ENCODE data around the gene CUL4A. TPM values are rescaled to one million over a fixed set of nuclear protein-coding genes. Genes with fewer than 3 reads are reported as not detected.

Gene CUL4A
- total and polyA plus RNA-seq, 4 donors: 19.7 to 69.8 (median 48.4) TPM

DNA sequence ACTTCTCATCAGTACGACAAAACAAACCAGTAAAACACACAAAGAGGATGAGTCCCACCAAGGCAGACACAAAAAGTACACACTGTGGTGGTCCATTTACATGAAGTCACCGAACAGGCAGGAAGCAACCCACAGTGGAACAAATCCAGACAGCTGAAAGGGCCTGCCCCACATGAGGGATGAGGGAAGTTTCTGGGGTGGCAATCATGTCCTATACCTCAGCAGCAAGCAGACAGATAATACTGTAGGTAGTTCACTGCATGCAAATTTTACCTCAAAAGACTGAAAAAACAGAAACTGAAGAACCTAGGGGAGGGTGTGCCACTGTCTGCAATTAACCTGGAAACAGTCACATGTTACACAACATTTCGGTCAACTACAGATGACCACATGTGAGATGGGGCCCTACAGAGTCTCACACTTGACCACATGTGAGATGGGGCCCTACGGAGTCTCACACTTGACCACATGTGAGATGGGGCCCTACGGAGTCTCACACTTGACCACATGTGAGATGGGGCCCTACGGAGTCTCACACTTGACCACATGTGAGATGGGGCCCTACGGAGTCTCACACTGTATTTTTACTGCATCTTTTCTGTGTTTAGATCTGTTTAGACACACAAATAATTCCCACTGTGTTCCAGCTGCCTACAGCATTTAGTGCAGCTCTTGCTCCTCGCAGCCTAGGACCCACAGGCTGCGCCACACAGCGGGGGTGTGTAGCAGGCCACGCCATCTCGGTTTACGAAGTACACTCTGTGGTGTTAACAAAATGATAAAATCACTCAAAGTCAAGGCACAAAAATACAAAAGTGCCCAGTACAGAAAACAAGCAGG is 23.1 kb upstream of the CUL4A start:
- Histone ChIP-seq H3K4me3 (ENCODE audit: low read length in 2 of 2) (no peak overlapping the region), H3K27ac (ENCODE audit: low read depth in 1 of 2, low read length in 2 of 2) (no peak overlapping the region), H3K4me1 (ENCODE audit: control insufficient read depth in 1 of 2, insufficient read depth in 2 of 2, low read length in 2 of 2) (no peaks in the 10 kb centered on the region), H3K27me3 (ENCODE audit: control insufficient read depth in 1 of 2, insufficient read depth in 2 of 2, low read length in 1 of 2) (no peaks in the 10 kb centered on the region), H3K36me3 (ENCODE audit: control insufficient read depth in 1 of 2, insufficient read depth in 2 of 2, low read length in 1 of 2) (peaks cover 4 to 8% of the 10 kb centered on the region in 2 donors), H3K9me3 (ENCODE audit: control insufficient read depth, low read length) (no peaks in the 10 kb centered on the region)
- DNase-seq: no peak
- intact Hi-C loops (cut with DNase I): no loop called here
- 79 to 83% methylated on average over 12 to 13 of the region's 13 CpGs for WGBS, 2 donors
- ATAC-seq (ENCODE audit: low FRiP score): no peak

DNA sequence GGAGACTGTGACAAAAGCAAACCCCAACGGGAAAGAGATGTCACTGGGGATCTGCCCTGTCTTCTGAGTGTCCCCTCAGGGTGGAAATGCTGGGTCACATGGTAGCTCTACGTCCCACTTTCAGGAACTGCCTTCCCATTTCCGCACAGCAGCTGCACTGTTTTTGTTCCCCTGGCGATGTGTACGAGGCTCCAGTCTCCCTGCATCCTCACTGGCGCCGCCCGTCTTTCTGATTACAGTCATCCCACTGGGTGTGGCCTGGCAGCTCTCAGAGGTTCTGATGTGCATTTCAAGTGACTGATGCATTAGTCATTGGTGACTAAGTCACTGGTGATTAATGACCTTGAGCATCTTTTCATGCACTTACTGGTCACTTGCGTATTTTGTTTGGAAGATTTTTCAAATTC is 22.1 kb upstream of the CUL4A start:
- peak; percentile 89 to 91 for DNase-seq
- Histone ChIP-seq H3K4me1 (ENCODE audit: control insufficient read depth in 1 of 2, insufficient read depth in 2 of 2, low read length in 2 of 2) (no peaks in the 10 kb centered on the region), H3K9me3 (ENCODE audit: control insufficient read depth, low read length) (no peaks in the 10 kb centered on the region), H3K36me3 (ENCODE audit: control insufficient read depth in 1 of 2, insufficient read depth in 2 of 2, low read length in 1 of 2) (peaks cover 4 to 8% of the 10 kb centered on the region in 2 donors), H3K27ac (ENCODE audit: low read depth in 1 of 2, low read length in 2 of 2) (no peak overlapping the region), H3K27me3 (ENCODE audit: control insufficient read depth in 1 of 2, insufficient read depth in 2 of 2, low read length in 1 of 2) (no peaks in the 10 kb centered on the region), H3K4me3 (ENCODE audit: low read length in 2 of 2) (no peak overlapping the region)
- peak; percentile 71 for ATAC-seq (ENCODE audit: low FRiP score)
- intact Hi-C loops (cut with DNase I): no loop called here
- WGBS, 2 donors: 54 to 55% methylated on average over 9 of the region's 9 CpGs

DNA sequence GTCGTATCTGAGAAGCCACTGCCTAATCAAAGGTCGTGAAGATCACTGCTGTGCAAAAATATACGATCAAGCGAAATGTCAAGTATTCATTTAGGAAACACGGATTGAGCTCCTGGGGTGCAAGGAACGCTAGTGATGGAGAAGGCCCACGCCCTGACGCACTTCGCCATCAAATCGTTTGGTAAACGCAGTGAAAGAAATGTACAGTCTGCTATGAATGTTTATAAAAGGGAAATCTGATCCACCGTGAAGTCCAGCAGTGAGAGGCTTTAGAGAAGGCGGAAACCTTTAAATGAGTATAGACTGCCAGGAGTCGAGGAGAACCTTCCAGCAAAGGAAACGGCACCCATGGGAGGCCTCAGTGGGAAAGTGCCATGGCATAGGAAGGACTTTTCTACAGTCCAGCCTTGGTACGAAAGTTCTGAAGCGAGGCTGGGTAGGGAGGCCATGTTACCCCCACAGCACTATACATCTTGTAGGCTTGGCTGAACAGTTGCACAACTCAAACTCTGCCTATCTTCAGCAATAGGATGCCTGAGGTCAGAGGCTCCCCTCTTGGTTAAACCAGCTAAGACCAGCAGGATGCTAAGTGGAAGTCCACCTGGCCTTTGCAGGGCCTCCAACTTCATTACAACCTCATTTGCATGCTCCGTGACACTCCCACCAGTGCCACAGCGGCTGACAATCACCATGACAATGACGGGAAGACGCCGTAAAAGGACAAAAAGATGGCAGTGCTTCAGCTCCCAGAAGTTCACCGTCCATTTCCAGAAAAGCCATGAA is 21.3 kb upstream of the CUL4A start:
- Histone ChIP-seq H3K27me3 (ENCODE audit: control insufficient read depth in 1 of 2, insufficient read depth in 2 of 2, low read length in 1 of 2) (no peaks in the 10 kb centered on the region), H3K9me3 (ENCODE audit: control insufficient read depth, low read length) (no peaks in the 10 kb centered on the region), H3K36me3 (ENCODE audit: control insufficient read depth in 1 of 2, insufficient read depth in 2 of 2, low read length in 1 of 2) (peaks cover 4 to 8% of the 10 kb centered on the region in 2 donors), H3K27ac (ENCODE audit: low read depth in 1 of 2, low read length in 2 of 2) (no peak overlapping the region), H3K4me3 (ENCODE audit: low read length in 2 of 2) (no peak overlapping the region), H3K4me1 (ENCODE audit: control insufficient read depth in 1 of 2, insufficient read depth in 2 of 2, low read length in 2 of 2) (no peaks in the 10 kb centered on the region)
- DNase-seq (no peak), ATAC-seq (ENCODE audit: low FRiP score) (no peak)
- intact Hi-C loops (cut with DNase I): no loop called here
- WGBS, 2 donors: 92% methylated on average over 23 of the region's 23 CpGs

- ATAC-seq (ENCODE audit: low FRiP score): no peak
- Histone ChIP-seq H3K4me3 (ENCODE audit: low read length in 2 of 2) (no peak overlapping the region), H3K36me3 (ENCODE audit: control insufficient read depth in 1 of 2, insufficient read depth in 2 of 2, low read length in 1 of 2) (peaks cover 4 to 5% of the 10 kb centered on the region in 2 donors), H3K4me1 (ENCODE audit: control insufficient read depth in 1 of 2, insufficient read depth in 2 of 2, low read length in 2 of 2) (no peaks in the 10 kb centered on the region), H3K9me3 (ENCODE audit: control insufficient read depth, low read length) (no peaks in the 10 kb centered on the region), H3K27me3 (ENCODE audit: control insufficient read depth in 1 of 2, insufficient read depth in 2 of 2, low read length in 1 of 2) (no peaks in the 10 kb centered on the region), H3K27ac (ENCODE audit: low read depth in 1 of 2, low read length in 2 of 2) (no peak overlapping the region)
- intact Hi-C loops (cut with DNase I): no loop called here
- WGBS, 2 donors: 79 to 85% methylated on average over 4 of the region's 4 CpGs
- DNase-seq: no peak
Measured at GRCh38 chr13:113190181-113190580, 19.2 kb upstream of the CUL4A start.

DNA sequence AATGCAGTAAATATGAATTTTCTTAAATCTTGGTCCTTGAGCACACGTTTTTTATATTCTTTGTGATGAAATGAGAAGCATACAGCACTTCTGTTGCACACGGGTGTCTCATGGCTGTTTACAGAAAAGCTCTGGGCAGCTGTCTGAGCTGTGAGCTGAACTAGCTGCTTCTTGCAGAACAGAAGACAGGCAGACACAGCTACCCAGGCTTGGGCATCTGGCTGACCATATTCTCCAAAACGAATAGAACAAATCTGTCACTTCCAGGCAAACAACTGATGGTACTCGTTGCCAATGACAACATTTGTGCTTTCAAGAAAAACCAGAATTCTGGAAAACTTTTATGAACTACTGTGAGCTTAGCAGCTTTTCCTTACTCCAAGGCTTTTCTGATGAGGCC is 17.1 kb upstream of the CUL4A start:
- intact Hi-C loops (cut with DNase I): no loop called here
- no peak for DNase-seq
- Histone ChIP-seq H3K36me3 (ENCODE audit: control insufficient read depth in 1 of 2, insufficient read depth in 2 of 2, low read length in 1 of 2) (peaks cover 5 to 9% of the 10 kb centered on the region in 2 donors), H3K27ac (ENCODE audit: low read depth in 1 of 2, low read length in 2 of 2) (no peak overlapping the region), H3K4me1 (ENCODE audit: control insufficient read depth in 1 of 2, insufficient read depth in 2 of 2, low read length in 2 of 2) (no peaks in the 10 kb centered on the region), H3K4me3 (ENCODE audit: low read length in 2 of 2) (no peak overlapping the region), H3K27me3 (ENCODE audit: control insufficient read depth in 1 of 2, insufficient read depth in 2 of 2, low read length in 1 of 2) (no peaks in the 10 kb centered on the region), H3K9me3 (ENCODE audit: control insufficient read depth, low read length) (no peaks in the 10 kb centered on the region)
- ATAC-seq (ENCODE audit: low FRiP score): no peak
- 23 to 24% methylated on average over 4 of the region's 4 CpGs for WGBS, 2 donors

GRCh38 chr13:113192902-113193301 is 16.5 kb upstream of the CUL4A start:
- Histone ChIP-seq H3K27me3 (ENCODE audit: control insufficient read depth in 1 of 2, insufficient read depth in 2 of 2, low read length in 1 of 2) (no peaks in the 10 kb centered on the region), H3K36me3 (ENCODE audit: control insufficient read depth in 1 of 2, insufficient read depth in 2 of 2, low read length in 1 of 2) (peaks cover 8 to 9% of the 10 kb centered on the region in 2 donors), H3K27ac (ENCODE audit: low read depth in 1 of 2, low read length in 2 of 2) (no peak overlapping the region), H3K9me3 (ENCODE audit: control insufficient read depth, low read length) (no peaks in the 10 kb centered on the region), H3K4me3 (ENCODE audit: low read length in 2 of 2) (no peak overlapping the region), H3K4me1 (ENCODE audit: control insufficient read depth in 1 of 2, insufficient read depth in 2 of 2, low read length in 2 of 2) (no peaks in the 10 kb centered on the region)
- DNase-seq: no peak
- 96 to 97% methylated on average over 2 of the region's 2 CpGs for WGBS, 2 donors
- intact Hi-C loops (cut with DNase I): no loop called here
- no peak for ATAC-seq (ENCODE audit: low FRiP score)

GRCh38 chr13:113195360-113195759 is 14.1 kb upstream of the CUL4A start:
- peaks cover 7 to 9% of the 10 kb centered on the region in 2 donors for H3K36me3 ChIP-seq (ENCODE audit: control insufficient read depth in 1 of 2, insufficient read depth in 2 of 2, low read length in 1 of 2)

DNA sequence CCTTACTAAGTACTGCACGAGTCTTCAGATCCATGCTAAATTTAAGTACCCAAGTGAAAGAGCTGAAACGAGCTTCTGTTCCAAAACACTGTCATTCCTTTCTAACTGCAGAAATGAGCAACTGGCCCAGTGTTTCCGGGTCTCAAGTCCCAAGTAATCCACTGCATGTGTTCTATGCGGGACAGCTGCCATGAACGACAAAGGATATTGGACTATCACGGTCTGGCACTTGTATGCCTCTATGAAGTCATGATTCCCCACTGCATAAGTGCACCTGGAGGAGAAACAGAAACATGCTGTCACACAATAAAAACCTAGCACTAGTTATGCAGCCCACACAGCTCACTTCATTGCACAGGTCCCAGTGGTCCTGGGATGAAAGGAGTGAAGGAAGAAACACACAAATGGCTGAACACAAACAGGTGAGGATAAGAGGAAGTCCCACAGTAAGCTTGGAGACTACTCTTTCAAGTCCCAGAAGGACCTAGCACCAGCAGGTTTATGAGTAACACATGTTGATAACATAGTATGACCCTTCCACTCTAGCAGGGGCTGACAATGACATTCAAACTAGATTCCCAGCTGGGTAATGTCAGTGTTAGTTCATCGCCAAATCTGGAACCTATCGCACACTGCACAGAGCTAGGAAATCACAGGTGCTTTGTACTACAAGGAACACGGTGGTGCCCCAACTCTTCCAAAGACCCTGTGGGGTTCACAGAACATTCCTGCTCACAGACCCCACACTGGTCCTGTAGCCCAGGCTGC is 12.3 kb upstream of the CUL4A start:
- H3K9me3 ChIP-seq (ENCODE audit: control insufficient read depth, low read length): no peaks in the 10 kb centered on the region
- DNase-seq: no peak
- ATAC-seq (ENCODE audit: low FRiP score): no peak
- H3K36me3 ChIP-seq (ENCODE audit: control insufficient read depth in 1 of 2, insufficient read depth in 2 of 2, low read length in 1 of 2): peaks cover 6 to 9% of the 10 kb centered on the region in 2 donors
- H3K4me3 ChIP-seq (ENCODE audit: low read length in 2 of 2): no peak overlapping the region
- intact Hi-C loops (cut with DNase I): no loop called here
- no peaks in the 10 kb centered on the region for H3K27me3 ChIP-seq (ENCODE audit: control insufficient read depth in 1 of 2, insufficient read depth in 2 of 2, low read length in 1 of 2)
- H3K4me1 ChIP-seq (ENCODE audit: control insufficient read depth in 1 of 2, insufficient read depth in 2 of 2, low read length in 2 of 2): no peaks in the 10 kb centered on the region
- WGBS, 2 donors: 85 to 88% methylated on average over 9 of the region's 9 CpGs
- no peak overlapping the region for H3K27ac ChIP-seq (ENCODE audit: low read depth in 1 of 2, low read length in 2 of 2)

More at GRCh38 chr13:113195360-113195759, 14.1 kb upstream of the CUL4A start:
- intact Hi-C loops (cut with DNase I): no loop called here
- ATAC-seq (ENCODE audit: low FRiP score): no peak
- no peak overlapping the region for H3K4me3 ChIP-seq (ENCODE audit: low read length in 2 of 2)
- no peak for DNase-seq
- no peaks in the 10 kb centered on the region for H3K4me1 ChIP-seq (ENCODE audit: control insufficient read depth in 1 of 2, insufficient read depth in 2 of 2, low read length in 2 of 2)
- WGBS, 2 donors: 82 to 83% methylated on average over 6 of the region's 6 CpGs
- no peaks in the 10 kb centered on the region for H3K27me3 ChIP-seq (ENCODE audit: control insufficient read depth in 1 of 2, insufficient read depth in 2 of 2, low read length in 1 of 2)
- H3K27ac ChIP-seq (ENCODE audit: low read depth in 1 of 2, low read length in 2 of 2): no peak overlapping the region
- no peaks in the 10 kb centered on the region for H3K9me3 ChIP-seq (ENCODE audit: control insufficient read depth, low read length)
